H1 (cell line): ENCODE measurements around the gene PIAS2. TPM values are rescaled to one million over a fixed set of nuclear protein-coding genes. Genes with fewer than 3 reads are reported as not detected.
A peak's percentile ranks its signal among the peaks of the same experiment; 100 is the strongest.

Experiments used
- CTCF ChIA-PET: fragments of 300-600 bp; sonication (Branson Sonifier 250); formaldehyde crosslinking; loops from one replicate; lab custom pipeline; 2021; ENCODE audit not compliant: partially characterized antibody; lab: Charles Lee
- POLR2A ChIA-PET: fragments of 300-600 bp; sonication (Branson Sonifier 250); formaldehyde crosslinking; loops from one replicate; lab custom pipeline; 2021; ENCODE audit warnings: inconsistent platforms; ENCODE audit not compliant: partially characterized antibody; lab: Charles Lee
- DNase-seq, 2 experiments: peaks; one replicate each; pipeline versions ENCODE4 v3.0.0 to v3.0.0-alpha.2; 2010 to 2022; ENCODE audit warnings: low spot score in 2 of 2, low read depth in 1 of 2, mixed read lengths in 1 of 2
- FAIRE-seq: peaks from 2 replicates; lab custom pipeline; 2011; peaks lifted over from hg19 to GRCh38; lab: Jason Lieb, UNC
- H2AFZ ChIP-seq: 2 replicates; pipeline ENCODE4 v1.8.1; 2012; ENCODE audit warnings: low read length, inconsistent platforms
- H2AK5ac ChIP-seq: 2 replicates; pipeline ENCODE4 v1.6.1; 2013; ENCODE audit warnings: low read depth, low read length
- H2BK120ac ChIP-seq: replicated peaks from 2 replicates; pipeline ENCODE3; 2013; ENCODE audit warnings: low read depth, low read length, inconsistent platforms
- H2BK12ac ChIP-seq: 2 replicates; pipeline ENCODE4 v1.6.1; 2013; ENCODE audit warnings: low read depth, low read length
- H2BK15ac ChIP-seq: 2 replicates; pipeline ENCODE4 v1.6.1; 2013; ENCODE audit warnings: low read length
- H2BK20ac ChIP-seq: 2 replicates; pipeline ENCODE4 v1.6.1; 2013; ENCODE audit warnings: low read length
- H2BK5ac ChIP-seq: 2 replicates; pipeline ENCODE4 v1.6.1; 2013; ENCODE audit warnings: low read depth, low read length
- H3K14ac ChIP-seq: 2 replicates; pipeline ENCODE4 v1.6.1; 2013; ENCODE audit warnings: inconsistent platforms; ENCODE audit not compliant: insufficient read length
- H3K18ac ChIP-seq: 2 replicates; pipeline ENCODE4 v1.6.1; 2013; ENCODE audit warnings: low read length; ENCODE audit errors: extremely low read depth
- H3K23ac ChIP-seq: 2 replicates; pipeline ENCODE4 v1.6.1; 2013; ENCODE audit warnings: inconsistent platforms; ENCODE audit not compliant: insufficient read length
- H3K23me2 ChIP-seq: 2 replicates; pipeline ENCODE4 v1.6.1; 2013; ENCODE audit warnings: low read depth, low read length
- H3K27ac ChIP-seq: 2 replicates; pipeline ENCODE4 v1.6.1; 2011; ENCODE audit warnings: low read depth, low read length, inconsistent platforms
- H3K27me3 ChIP-seq, 4 experiments: replicated peaks in 1 of 4; 1 replicate in 1 of 4; 2 replicates in 3 of 4; pipeline versions ENCODE4 v1.6.1 to v1.8.1; 2011 to 2013; ENCODE audit warnings: low read length in 3 of 4, mild to moderate bottlenecking in 3 of 4, inconsistent platforms in 2 of 4, mixed read lengths in 2 of 4, moderate library complexity in 1 of 4; ENCODE audit not compliant: control insufficient read depth in 3 of 4, insufficient read depth in 3 of 4; ENCODE audit errors: extremely low read depth in 1 of 4
- H3K36me3 ChIP-seq, 4 experiments: 2 replicates each; pipeline versions ENCODE4 v1.6.1 to v1.8.1; 2011 to 2013; ENCODE audit warnings: mild to moderate bottlenecking in 4 of 4, low read length in 3 of 4, moderate library complexity in 2 of 4, control low read depth in 1 of 4, inconsistent platforms in 1 of 4; ENCODE audit not compliant: insufficient read depth in 4 of 4, control insufficient read depth in 2 of 4
- H3K4ac ChIP-seq: replicated peaks from 2 replicates; pipeline ENCODE3; 2013; ENCODE audit warnings: low read length, low read depth, mixed read lengths, inconsistent platforms; ENCODE audit not compliant: insufficient read length
- H3K4me1 ChIP-seq, 4 experiments: replicated peaks in 1 of 4; 1 replicate in 1 of 4; 2 replicates in 3 of 4; pipeline versions ENCODE4 v1.6.1 to v1.8.1; 2011 to 2013; ENCODE audit warnings: low read length in 3 of 4, inconsistent platforms in 2 of 4, mixed read lengths in 1 of 4; ENCODE audit not compliant: insufficient read depth in 4 of 4, control insufficient read depth in 3 of 4
- H3K4me2 ChIP-seq, 2 experiments: 2 replicates each; pipeline versions ENCODE4 v1.6.1 to v1.8.1; 2011 to 2013; ENCODE audit warnings: low read depth in 2 of 2, low read length in 2 of 2, control low read depth in 1 of 2, inconsistent platforms in 1 of 2, mild to moderate bottlenecking in 1 of 2; ENCODE audit not compliant: insufficient read depth in 1 of 2
- H3K4me3 ChIP-seq, 4 experiments: fragments of 200-600, 300-600 bp in 1 of 4; sonication (generic), shearing (Covaris generic), sonication (Bioruptor Twin) in 1 of 4; 2 replicates each; pipeline versions ENCODE4 v1.5.1 to v1.8.1; 2011 to 2016; ENCODE audit warnings: low read length in 4 of 4, low read depth in 3 of 4, control low read depth in 2 of 4, inconsistent platforms in 2 of 4, mild to moderate bottlenecking in 2 of 4, mixed read lengths in 1 of 4, moderate library complexity in 1 of 4; ENCODE audit not compliant: insufficient read depth in 2 of 4; ENCODE audit errors: extremely low read depth in 1 of 4
- H3K56ac ChIP-seq: replicated peaks from 2 replicates; pipeline ENCODE3; 2013; ENCODE audit warnings: low read depth, mild to moderate bottlenecking, mixed read lengths, low read length, inconsistent platforms; ENCODE audit not compliant: insufficient read length
- H3K79me1 ChIP-seq: 2 replicates; pipeline ENCODE4 v1.6.1; 2013; ENCODE audit warnings: low read depth, low read length, control low read depth
- H3K79me2 ChIP-seq, 2 experiments: 2 replicates each; pipeline versions ENCODE4 v1.6.1 to v1.8.1; 2012 to 2013; ENCODE audit warnings: low read length in 2 of 2, mild to moderate bottlenecking in 2 of 2, inconsistent platforms in 1 of 2; ENCODE audit not compliant: insufficient read depth in 2 of 2, control insufficient read depth in 1 of 2
- H3K9ac ChIP-seq, 4 experiments: replicated peaks in 1 of 4; 1 replicate in 1 of 4; 2 replicates in 3 of 4; pipeline versions ENCODE4 v1.6.1 to v1.8.1; 2011 to 2013; ENCODE audit warnings: low read depth in 3 of 4, low read length in 3 of 4, control low read depth in 2 of 4, mild to moderate bottlenecking in 2 of 4, moderate library complexity in 2 of 4, inconsistent platforms in 1 of 4; ENCODE audit errors: extremely low read depth in 1 of 4
- H3K9me3 ChIP-seq, 2 experiments: 2 replicates each; pipeline versions ENCODE4 v1.6.1 to v1.8.1; 2012 to 2013; ENCODE audit warnings: mild to moderate bottlenecking in 2 of 2, moderate library complexity in 2 of 2, control low read depth in 1 of 2, inconsistent platforms in 1 of 2, low read depth in 1 of 2, low read length in 1 of 2, mixed read lengths in 1 of 2; ENCODE audit not compliant: insufficient read depth in 2 of 2
- H4K20me1 ChIP-seq, 2 experiments: replicated peaks in 1 of 2; 2 replicates each; pipeline versions ENCODE3 to v1.8.1; 2011 to 2013; ENCODE audit warnings: inconsistent platforms in 2 of 2, low read length in 2 of 2, mild to moderate bottlenecking in 1 of 2; ENCODE audit not compliant: insufficient read depth in 2 of 2, control insufficient read depth in 1 of 2
- H4K5ac ChIP-seq: 2 replicates; pipeline ENCODE4 v1.6.1; 2013; ENCODE audit warnings: low read length, low read depth, mixed read lengths, inconsistent platforms; ENCODE audit not compliant: insufficient read length
- H4K8ac ChIP-seq: 2 replicates; pipeline ENCODE4 v1.8.0; 2013; ENCODE audit warnings: mild to moderate bottlenecking, moderate library complexity, low read length, inconsistent platforms; ENCODE audit not compliant: insufficient read depth; ENCODE audit errors: extremely low read depth
- H4K91ac ChIP-seq: replicated peaks from 2 replicates; pipeline ENCODE3; 2013; ENCODE audit warnings: low read length, mixed read lengths, inconsistent platforms; ENCODE audit not compliant: insufficient read length
- CBX5 ChIP-seq: fragments of 300-800, 300-1000 bp; sonication (generic); IDR thresholded peaks from 2 replicates; pipeline ENCODE4 v1.7.1; 2016; ENCODE audit warnings: antibody characterized with exemption, low read length, low read depth
- CHD1 ChIP-seq: IDR thresholded peaks from 2 replicates; pipeline ENCODE4 v1.6.1; 2012; ENCODE audit warnings: low read depth, low read length, improper control_type of control experiment
- EP300 ChIP-seq, 2 experiments: IDR thresholded peaks; 1 replicate in 1 of 2; 2 replicates in 1 of 2; pipeline ENCODE4 v1.6.1; 2011 to 2012; ENCODE audit warnings: low read depth in 2 of 2, low read length in 2 of 2, mild to moderate bottlenecking in 2 of 2, borderline replicate concordance in 1 of 2, inconsistent platforms in 1 of 2, moderate library complexity in 1 of 2
- EZH2 ChIP-seq: fragments of 200-600 bp; sonication (generic); IDR thresholded peaks from 2 replicates; pipeline ENCODE4 v1.7.1; 2012; ENCODE audit warnings: low read depth, mild to moderate bottlenecking, moderate library complexity, low read length, inconsistent platforms; ENCODE audit not compliant: severe bottlenecking
- POLR2A ChIP-seq, 2 experiments: IDR thresholded peaks; 1 replicate in 1 of 2; 2 replicates in 1 of 2; pipeline ENCODE4 v1.6.1; 2011; ENCODE audit warnings: low read depth in 2 of 2, low read length in 2 of 2, mild to moderate bottlenecking in 2 of 2; ENCODE audit errors: control extremely low read depth in 1 of 2
- POU5F1 ChIP-seq: IDR thresholded peaks from 2 replicates; pipeline ENCODE4 v1.6.1; 2011; ENCODE audit warnings: low read depth, mild to moderate bottlenecking, low read length, moderate library complexity
- TEAD4 ChIP-seq: IDR thresholded peaks from 2 replicates; pipeline ENCODE4 v1.6.1; 2012; ENCODE audit warnings: low read depth, low read length, inconsistent platforms, mixed read lengths
- WGBS, 2 experiments: shearing (Covaris generic) in 1 of 2; methylation state at CpG; one replicate each; pipeline versions ENCODE4 v1.1.6 to v1.1.7; 2013 to 2015; ENCODE audit warnings: low lambda C conversion rate in 2 of 2, mixed read lengths in 2 of 2, inconsistent platforms in 1 of 2, low coverage in 1 of 2, missing lambda C conversion rate in 1 of 2; ENCODE audit not compliant: insufficient replicate concordance in 2 of 2, insufficient coverage in 1 of 2, insufficient read length in 1 of 2; ENCODE audit errors: extremely low coverage in 1 of 2, missing lambda C conversion rate in 1 of 2; 5-methylcytosine and 5-hydroxymethylcytosine counted together
- polyA plus RNA-seq, 7 experiments: library from polyadenylated mRNA; depleted of rRNA in 3 of 7; stranded (reverse) in 5 of 7; unstranded in 2 of 7; fragments of >200 nt in 5 of 7; fragments of 200-250 nt in 2 of 7; gene quantifications; 1 replicate in 5 of 7; 2 replicates in 1 of 7; 4 replicates in 1 of 7; pipeline versions ENCODE4 v1.2.1 to v1.2.3, GENCODE V29; 2011 to 2013; ENCODE audit warnings: missing spikeins in 2 of 7, mixed read lengths in 2 of 7
- total RNA-seq: library from RNA; stranded (reverse); fragmentation: NEBNext Ultra II Directional; extraction: Animal tissue kit (Norgen Biotek cat#: 25700); gene quantifications from 2 replicates; pipeline ENCODE4 v1.2.1, GENCODE V29; 2021

Gene PIAS2
- total and polyA plus RNA-seq, 2 of the 8 experiments (the other 6 are each of a cell fraction or from before 2014, with no cell fraction given), result 20.1 to 53.9 TPM

DNA sequence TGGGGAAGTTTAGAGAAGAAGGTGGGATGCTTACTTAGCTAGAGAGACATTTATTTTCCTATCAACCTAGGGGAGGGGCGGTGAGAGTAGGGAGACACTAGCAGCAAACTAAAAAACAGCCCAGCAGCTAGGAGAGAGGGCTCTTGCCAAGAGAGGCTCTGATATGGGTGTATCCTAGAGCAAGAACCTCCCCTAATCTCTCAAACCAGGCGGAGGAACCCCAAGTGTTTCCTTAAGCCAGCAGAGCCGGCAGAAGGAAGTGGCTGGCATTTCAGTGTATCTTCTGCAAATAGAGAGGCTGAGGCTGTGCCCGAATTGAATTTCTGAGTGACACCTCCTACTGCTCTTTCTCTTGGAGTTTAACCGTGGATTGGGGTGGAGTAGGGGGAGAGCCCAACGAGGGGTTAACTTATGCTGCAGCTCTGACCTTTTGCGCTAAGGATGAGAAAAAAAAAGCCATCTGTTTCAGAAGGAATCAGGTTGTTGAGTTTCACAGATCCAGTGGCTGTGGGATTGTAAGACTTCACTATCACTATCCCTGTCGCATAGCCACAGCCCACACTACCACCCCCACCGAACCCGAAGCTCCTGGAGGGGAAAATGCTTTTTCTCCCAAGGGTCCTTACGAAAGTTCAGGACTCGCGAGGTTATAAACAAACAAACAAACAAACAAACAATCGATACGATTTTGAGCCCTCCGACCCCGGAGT is 161.8 kb downstream of the PIAS2 start:
- no peak overlapping the region for H2AFZ ChIP-seq
- H3K4me3 ChIP-seq, result peak overlapping the region; percentile 26 to 67 (median 51); a peak in 7 of 8 replicates
- no peak overlapping the region for H3K4ac ChIP-seq
- H3K23me2 ChIP-seq, result peaks cover 10% of the 10 kb centered on the region; the same call in 1 of the 2 replicates
- no peak overlapping the region for H3K56ac ChIP-seq
- no peak overlapping the region for H3K27ac ChIP-seq
- no peak for FAIRE-seq
- ChIA-PET POLR2A (interaction anchor here (0.7 kb wide), 1 partner anchor 36 kb away, joined by 3 read pairs; no protein-coding TSS in a partner anchor), CTCF (interaction anchor here (0.7 to 1.8 kb wide), 15 partner anchors 9 to 1689 kb away, joined by 3 to 9 read pairs (median 4); no protein-coding TSS in a partner anchor)
- H3K27me3 ChIP-seq, result peaks cover 17 to 56% (median 40%) of the 10 kb centered on the region in 4 experiments
- H3K4me2 ChIP-seq, result peak overlapping the region; percentile 90 to 94
- H2AK5ac ChIP-seq, result no peak overlapping the region
- no peaks in the 10 kb centered on the region for H3K79me1 ChIP-seq
- H4K91ac ChIP-seq, result no peak overlapping the region
- no peak overlapping the region for H2BK15ac ChIP-seq
- 47% methylated on average over 17 of the region's 17 CpGs; no CpG with 5 or more reads in 1 of the 2 experiments for WGBS, 2 experiments
- no peak overlapping the region for H2BK5ac ChIP-seq
- no peaks in the 10 kb centered on the region for H3K79me2 ChIP-seq
- no peaks in the 10 kb centered on the region for H3K9me3 ChIP-seq
- H2BK120ac ChIP-seq, result no peak overlapping the region
- no peak for TF ChIP-seq POLR2A (IDR thresholded peaks at IDR 0.05; ENCODE audit: control extremely low read depth in 1 of 2, low read depth in 2 of 2, low read length in 2 of 2)
- no peak for TF ChIP-seq TEAD4
- TF ChIP-seq CHD1, result no peak
- no peak for TF ChIP-seq EP300 (IDR thresholded peaks at IDR 0.05; ENCODE audit: borderline replicate concordance in 1 of 2, low read depth in 2 of 2, low read length in 2 of 2)
- no peak for TF ChIP-seq POU5F1
- TF ChIP-seq EZH2, result no peak
- no peak for TF ChIP-seq CBX5
- no peak overlapping the region for H3K18ac ChIP-seq
- H3K4me1 ChIP-seq, result peaks cover 0 to 12% (median 7%) of the 10 kb centered on the region in 4 experiments; a peak in 5 of 7 replicates
- H4K8ac ChIP-seq, result no peak overlapping the region
- H4K20me1 ChIP-seq, result no peaks in the 10 kb centered on the region
- H3K9ac ChIP-seq, result no peak overlapping the region
- no peak overlapping the region for H3K14ac ChIP-seq
- no peak overlapping the region for H4K5ac ChIP-seq
- peak in 1 of 2 experiments; percentile 60 for DNase-seq
- H3K23ac ChIP-seq, result no peak overlapping the region
- no peak overlapping the region for H2BK12ac ChIP-seq
- no peaks in the 10 kb centered on the region for H3K36me3 ChIP-seq
- H2BK20ac ChIP-seq, result no peak overlapping the region
